ENCODE data around the gene KRT73.

GRCh38 chr12:52644078-52644415 lies 25.7 kb upstream of the KRT73 start:
- TF ChIP-seq POLR2A (IDR thresholded peaks at IDR 0.05): no peak
- TF ChIP-seq CTCF (IDR thresholded peaks at IDR 0.05): no peak
